Upper lobe of left lung (tissue), 4 donors: ENCODE measurements around the gene STK11.

ENCODE experiments used
- CTCF ChIP-seq, 6 experiments: fragments of 450-650 bp in 4 of 6; fragments of 200-600 bp in 2 of 6; sonication (generic) in 2 of 6; IDR thresholded peaks; one replicate each; pipeline ENCODE4 v1.5.1; 2016 to 2019; ENCODE audit warnings: antibody characterized with exemption in 6 of 6
- EP300 ChIP-seq, 4 donors: sonication (generic); formaldehyde crosslinking; IDR thresholded peaks; one replicate each; pipeline ENCODE4 v1.5.1; 2017; ENCODE audit warnings: antibody characterized with exemption in 4 of 4, control low read depth in 2 of 4
- POLR2A ChIP-seq, 4 donors: fragments of 450-650 bp; IDR thresholded peaks; one replicate each; pipeline ENCODE4 v1.5.1; 2016 to 2017; ENCODE audit warnings: antibody characterized with exemption in 4 of 4, mild to moderate bottlenecking in 2 of 4
- POLR2AphosphoS5 ChIP-seq, 2 donors: sonication (generic); formaldehyde crosslinking; IDR thresholded peaks; one replicate each; pipeline ENCODE4 v1.5.1; 2017; ENCODE audit warnings: antibody characterized with exemption in 2 of 2

GRCh38 chr19:1272423-1273262, 67.1 kb downstream of the STK11 start:
- TF ChIP-seq CTCF (IDR thresholded peaks at IDR 0.05) (no peak), POLR2A (IDR thresholded peaks at IDR 0.05) (no peak), POLR2AphosphoS5 (IDR thresholded peaks at IDR 0.05) (no peak), EP300 (IDR thresholded peaks at IDR 0.05) (no peak)
